IgD-negative memory B cell (primary cell): Measurements from ENCODE around the gene RBM6. TPM values are rescaled to one million over a fixed set of nuclear protein-coding genes. Genes with fewer than 3 reads are reported as not detected.
A peak's percentile ranks its signal among the peaks of the same experiment; 100 is the strongest.
"Not testable (repeated sequence)": the region's sequence is repeated elsewhere in the genome, so short reads cannot be mapped to it uniquely, and the experiment has no call there.

Source experiments
- H3K27ac Mint-ChIP-seq, 3 donors: one replicate each; pipeline ENCODE4 v1.8.0; 2020 to 2022; ENCODE audit warnings: mild to moderate bottlenecking in 3 of 3, mixed read lengths in 3 of 3, moderate library complexity in 1 of 3
- H3K27me3 Mint-ChIP-seq: one replicate; pipeline ENCODE4 v1.8.0; 2021; ENCODE audit warnings: mixed read lengths
- H3K36me3 Mint-ChIP-seq: one replicate; pipeline ENCODE4 v1.8.0; 2020; ENCODE audit warnings: mild to moderate bottlenecking, mixed read lengths
- H3K4me1 Mint-ChIP-seq, 3 donors: one replicate each; pipeline ENCODE4 v1.8.0; 2020 to 2022; ENCODE audit warnings: mixed read lengths in 3 of 3, mild to moderate bottlenecking in 1 of 3
- H3K4me3 Mint-ChIP-seq, 4 donors: one replicate each; pipeline ENCODE4 v1.8.0; 2020 to 2022; ENCODE audit warnings: mild to moderate bottlenecking in 4 of 4, mixed read lengths in 4 of 4, moderate library complexity in 3 of 4
- H3K9me3 Mint-ChIP-seq, 3 donors: one replicate each; pipeline ENCODE4 v1.8.0; 2020 to 2021; ENCODE audit warnings: mixed read lengths in 3 of 3, mild to moderate bottlenecking in 1 of 3
- polyA plus RNA-seq: library from polyadenylated mRNA; unstranded; fragments of 300-500 nt; fragmentation: Illumina TruSeq; gene quantifications from one replicate; pipeline ENCODE4 v1.2.3, GENCODE V29; 2021

Gene RBM6
- polyA plus RNA-seq, 1 donor from 2014 or later = 65.1 TPM

GRCh38 chr3:49994476-49994875 lies 54.5 kb downstream of the RBM6 start:
- Mint-ChIP-seq H3K27ac (peak overlapping the region in 1 of 3 donors; percentile 35), H3K36me3 (no peaks in the 10 kb centered on the region)

GRCh38 chr3:49996016-49996415 lies 56.1 kb downstream of the RBM6 start:
- no peaks in the 10 kb centered on the region for H3K9me3 Mint-ChIP-seq
- H3K27me3 Mint-ChIP-seq = no peaks in the 10 kb centered on the region
- H3K36me3 Mint-ChIP-seq = no peaks in the 10 kb centered on the region
- peaks cover 4 to 10% (median 5%) of the 10 kb centered on the region in 3 donors for H3K4me1 Mint-ChIP-seq
- no peak overlapping the region for H3K4me3 Mint-ChIP-seq
- no peak overlapping the region for H3K27ac Mint-ChIP-seq

More at GRCh38 chr3:49994476-49994875, 54.5 kb downstream of the RBM6 start:
- no peaks in the 10 kb centered on the region for H3K27me3 Mint-ChIP-seq
- H3K9me3 Mint-ChIP-seq = no peaks in the 10 kb centered on the region
- no peak overlapping the region for H3K4me3 Mint-ChIP-seq
- H3K4me1 Mint-ChIP-seq = peaks cover 4 to 10% (median 5%) of the 10 kb centered on the region in 3 donors

- H3K36me3 Mint-ChIP-seq = no peaks in the 10 kb centered on the region
- no peaks in the 10 kb centered on the region for H3K9me3 Mint-ChIP-seq
- H3K4me3 Mint-ChIP-seq = no peak overlapping the region
- H3K27ac Mint-ChIP-seq = no peak overlapping the region
- H3K4me1 Mint-ChIP-seq = peaks cover 0 to 3% (median 2%) of the 10 kb centered on the region in 3 donors
- H3K27me3 Mint-ChIP-seq = no peaks in the 10 kb centered on the region
Measured at GRCh38 chr3:49997862-49998261, 57.9 kb downstream of the RBM6 start.

- no peak overlapping the region for H3K27ac Mint-ChIP-seq
Measured at GRCh38 chr3:49998326-49998725, 58.4 kb downstream of the RBM6 start.

GRCh38 chr3:50001511-50001910 lies 61.6 kb downstream of the RBM6 start:
- Mint-ChIP-seq H3K36me3 (peaks cover 1% of the 10 kb centered on the region), H3K27ac (no peak overlapping the region), H3K4me1 (peaks cover 0 to 6% (median 3%) of the 10 kb centered on the region in 3 donors), H3K27me3 (no peaks in the 10 kb centered on the region), H3K9me3 (no peaks in the 10 kb centered on the region), H3K4me3 (no peak overlapping the region)

More at GRCh38 chr3:49998326-49998725, 58.4 kb downstream of the RBM6 start:
- H3K4me3 Mint-ChIP-seq = no peak overlapping the region
- H3K9me3 Mint-ChIP-seq = no peaks in the 10 kb centered on the region
- no peaks in the 10 kb centered on the region for H3K36me3 Mint-ChIP-seq
- no peaks in the 10 kb centered on the region for H3K27me3 Mint-ChIP-seq
- peaks cover 0 to 3% (median 0%) of the 10 kb centered on the region in 3 donors for H3K4me1 Mint-ChIP-seq

- Mint-ChIP-seq H3K9me3 (no peaks in the 10 kb centered on the region), H3K4me3 (no peak overlapping the region), H3K4me1 (peaks cover 0 to 7% (median 3%) of the 10 kb centered on the region in 3 donors), H3K27ac (no peak overlapping the region), H3K27me3 (no peaks in the 10 kb centered on the region), H3K36me3 (peaks cover 1% of the 10 kb centered on the region)
Measured at GRCh38 chr3:50003216-50003615, 63.3 kb downstream of the RBM6 start.

GRCh38 chr3:50003824-50004223 lies 63.9 kb downstream of the RBM6 start:
- Mint-ChIP-seq H3K36me3 (peaks cover 1% of the 10 kb centered on the region), H3K4me1 (peaks cover 0 to 8% (median 3%) of the 10 kb centered on the region in 3 donors), H3K27me3 (no peaks in the 10 kb centered on the region), H3K9me3 (no peaks in the 10 kb centered on the region), H3K27ac (no peak overlapping the region), H3K4me3 (no peak overlapping the region)

- Mint-ChIP-seq H3K36me3 (peaks cover 4% of the 10 kb centered on the region), H3K4me1 (peaks cover 0 to 6% (median 0%) of the 10 kb centered on the region in 3 donors), H3K27ac (no peak overlapping the region), H3K9me3 (no peaks in the 10 kb centered on the region), H3K4me3 (no peak overlapping the region), H3K27me3 (no peaks in the 10 kb centered on the region)
Measured at GRCh38 chr3:50008931-50009330, 69.0 kb downstream of the RBM6 start.

GRCh38 chr3:50010959-50011358 lies 71.0 kb downstream of the RBM6 start:
- H3K27ac Mint-ChIP-seq = no peak overlapping the region
- H3K4me1 Mint-ChIP-seq = peaks cover 0 to 5% (median 0%) of the 10 kb centered on the region in 3 donors
- peaks cover 9% of the 10 kb centered on the region for H3K36me3 Mint-ChIP-seq
- H3K9me3 Mint-ChIP-seq = no peaks in the 10 kb centered on the region
- H3K4me3 Mint-ChIP-seq = no peak overlapping the region
- no peaks in the 10 kb centered on the region for H3K27me3 Mint-ChIP-seq

- Mint-ChIP-seq H3K9me3 (no peaks in the 10 kb centered on the region), H3K4me1 (peaks cover 0 to 6% (median 4%) of the 10 kb centered on the region in 3 donors), H3K36me3 (peaks cover 15% of the 10 kb centered on the region), H3K27ac (peak overlapping the region in 1 of 3 donors; percentile 21), H3K4me3 (no peak overlapping the region), H3K27me3 (no peaks in the 10 kb centered on the region)
Measured at GRCh38 chr3:50015918-50016317, 76.0 kb downstream of the RBM6 start.

- Mint-ChIP-seq H3K4me3 (no peak overlapping the region), H3K4me1 (peaks cover 3 to 5% (median 4%) of the 10 kb centered on the region in 3 donors), H3K36me3 (peaks cover 13% of the 10 kb centered on the region), H3K27ac (no peak overlapping the region), H3K9me3 (peaks cover 0 to 3% (median 0%) of the 10 kb centered on the region in 3 donors), H3K27me3 (no peaks in the 10 kb centered on the region)
Measured at GRCh38 chr3:50028346-50028745, 88.4 kb downstream of the RBM6 start.

- H3K27ac Mint-ChIP-seq, H3K27me3 Mint-ChIP-seq, H3K4me3 Mint-ChIP-seq, H3K9me3 Mint-ChIP-seq, H3K4me1 Mint-ChIP-seq: not testable (repeated sequence)
- H3K36me3 Mint-ChIP-seq = peaks cover 13% of the 10 kb centered on the region
Measured at GRCh38 chr3:50031201-50031600, 91.3 kb downstream of the RBM6 start.

- no peaks in the 10 kb centered on the region for H3K27me3 Mint-ChIP-seq
- H3K36me3 Mint-ChIP-seq = peaks cover 3% of the 10 kb centered on the region
- H3K9me3 Mint-ChIP-seq = no peaks in the 10 kb centered on the region
- no peaks in the 10 kb centered on the region for H3K4me1 Mint-ChIP-seq
- H3K4me3 Mint-ChIP-seq = no peak overlapping the region
- no peak overlapping the region for H3K27ac Mint-ChIP-seq
Measured at GRCh38 chr3:50044976-50045375, 105.0 kb downstream of the RBM6 start.

- peaks cover 6% of the 10 kb centered on the region for H3K36me3 Mint-ChIP-seq
- H3K4me3 Mint-ChIP-seq = no peak overlapping the region
- H3K27ac Mint-ChIP-seq = no peak overlapping the region
- no peaks in the 10 kb centered on the region for H3K9me3 Mint-ChIP-seq
- no peaks in the 10 kb centered on the region for H3K27me3 Mint-ChIP-seq
- H3K4me1 Mint-ChIP-seq = no peaks in the 10 kb centered on the region
Measured at GRCh38 chr3:50047426-50047825, 107.5 kb downstream of the RBM6 start.

GRCh38 chr3:50050361-50050760 lies 110.4 kb downstream of the RBM6 start:
- peaks cover 0 to 2% (median 0%) of the 10 kb centered on the region in 3 donors for H3K4me1 Mint-ChIP-seq
- no peaks in the 10 kb centered on the region for H3K27me3 Mint-ChIP-seq
- no peak overlapping the region for H3K4me3 Mint-ChIP-seq
- H3K27ac Mint-ChIP-seq = no peak overlapping the region
- H3K9me3 Mint-ChIP-seq = no peaks in the 10 kb centered on the region
- H3K36me3 Mint-ChIP-seq = peaks cover 6% of the 10 kb centered on the region

GRCh38 chr3:50057756-50058155 lies 117.8 kb downstream of the RBM6 start:
- Mint-ChIP-seq H3K4me1 (peaks cover 0 to 2% (median 0%) of the 10 kb centered on the region in 3 donors), H3K36me3 (peaks cover 7% of the 10 kb centered on the region), H3K4me3 (no peak overlapping the region), H3K27ac (no peak overlapping the region), H3K27me3 (no peaks in the 10 kb centered on the region), H3K9me3 (no peaks in the 10 kb centered on the region)
